Calu3 (cell line): ENCODE results near the gene MEMO1. TPM values are rescaled to one million over a fixed set of nuclear protein-coding genes. Genes with fewer than 3 reads are reported as not detected.
"Not testable (repeated sequence)": the region's sequence is repeated elsewhere in the genome, so short reads cannot be mapped to it uniquely, and the experiment has no call there.

Experiments
- BruUV-seq: library from RNA; stranded (reverse); fragments of 400-500 nt; replicated peaks from 2 replicates; lab custom pipeline; 2021; lab: Mats Ljungman, UMichigan
- CTCF ChIA-PET: fragments of 300-600 bp; sonication (Branson Sonifier 250); formaldehyde crosslinking; loops from one replicate; lab custom pipeline; 2022; ENCODE audit warnings: antibody characterized with exemption; lab: Charles Lee
- DNase-seq: peaks from one replicate; pipeline ENCODE4 v3.0.0; 2022
- H3K27ac Mint-ChIP-seq: one replicate; pipeline ENCODE4 v1.8.0; 2022; ENCODE audit warnings: mixed read lengths; ENCODE audit not compliant: unreplicated experiment
- H3K27me3 Mint-ChIP-seq: one replicate; pipeline ENCODE4 v1.8.0; 2022; ENCODE audit warnings: mixed read lengths; ENCODE audit not compliant: unreplicated experiment
- H3K36me3 Mint-ChIP-seq: one replicate; pipeline ENCODE4 v1.8.0; 2022; ENCODE audit warnings: mild to moderate bottlenecking, moderate library complexity, mixed read lengths; ENCODE audit not compliant: insufficient read depth, unreplicated experiment
- H3K4me1 Mint-ChIP-seq: one replicate; pipeline ENCODE4 v1.8.0; 2022; ENCODE audit warnings: mild to moderate bottlenecking, low read depth, mixed read lengths; ENCODE audit not compliant: unreplicated experiment
- H3K4me3 Mint-ChIP-seq: one replicate; pipeline ENCODE4 v1.8.0; 2022; ENCODE audit warnings: mild to moderate bottlenecking, low read depth, moderate library complexity, mixed read lengths; ENCODE audit not compliant: unreplicated experiment
- H3K9me3 Mint-ChIP-seq: one replicate; pipeline ENCODE4 v1.8.0; 2022; ENCODE audit warnings: low read depth, mixed read lengths; ENCODE audit not compliant: unreplicated experiment
- CTCF ChIP-seq: fragments of 200-600 bp; IDR thresholded peaks from one replicate; pipeline ENCODE4 v1.8.0; 2022; ENCODE audit warnings: antibody characterized with exemption; ENCODE audit not compliant: unreplicated experiment
- intact Hi-C: fragments of 100-400 bp; cut with micrococcal nuclease; formaldehyde crosslinking; loops from one replicate; pipeline ENCODE4 v1.10.0; 2022; ENCODE audit not compliant: unreplicated experiment
- total RNA-seq: library from RNA; stranded (reverse); gene quantifications from 2 replicates; pipeline ENCODE4 v1.2.3, GENCODE V29; 2022

Gene MEMO1
- total RNA-seq, 1 experiment from 2014 or later, result 53.9 TPM

GRCh38 chr2:31877008-31877407, 133.8 kb downstream of the MEMO1 start:
- H3K4me3 Mint-ChIP-seq, result no peak overlapping the region
- H3K9me3 Mint-ChIP-seq, result no peaks in the 10 kb centered on the region
- no peak overlapping the region for H3K27ac Mint-ChIP-seq
- CTCF ChIA-PET, result no interaction called here
- BruUV-seq, result no TSS peak
- no peaks in the 10 kb centered on the region for H3K27me3 Mint-ChIP-seq
- intact Hi-C loops, result no loop called here
- TF ChIP-seq CTCF, result no peak
- H3K36me3 Mint-ChIP-seq, result no peaks in the 10 kb centered on the region
- DNase-seq, result no peak
- peaks cover 13% of the 10 kb centered on the region for H3K4me1 Mint-ChIP-seq

GRCh38 chr2:31874071-31874470, 136.7 kb downstream of the MEMO1 start:
- CTCF ChIA-PET, result no interaction called here
- Mint-ChIP-seq H3K4me3 (no peak overlapping the region), H3K27me3 (no peaks in the 10 kb centered on the region), H3K36me3 (no peaks in the 10 kb centered on the region), H3K27ac (no peak overlapping the region), H3K9me3 (no peaks in the 10 kb centered on the region), H3K4me1 (peaks cover 13% of the 10 kb centered on the region)
- intact Hi-C loops, result no loop called here
- no peak for DNase-seq
- TF ChIP-seq CTCF, result no peak
- no TSS peak for BruUV-seq

- no peaks in the 10 kb centered on the region for H3K9me3 Mint-ChIP-seq
- TF ChIP-seq CTCF, result no peak
- H3K27me3 Mint-ChIP-seq, result no peaks in the 10 kb centered on the region
- no peaks in the 10 kb centered on the region for H3K4me1 Mint-ChIP-seq
- BruUV-seq, result no TSS peak
- no peaks in the 10 kb centered on the region for H3K36me3 Mint-ChIP-seq
- H3K27ac Mint-ChIP-seq, result no peak overlapping the region
- no peak for DNase-seq
- intact Hi-C loops, result no loop called here
- H3K4me3 Mint-ChIP-seq, result no peak overlapping the region
- CTCF ChIA-PET, result no interaction called here
Measured at GRCh38 chr2:31865215-31865614, 145.6 kb downstream of the MEMO1 start.

GRCh38 chr2:31863867-31864266, 146.9 kb downstream of the MEMO1 start:
- no peaks in the 10 kb centered on the region for H3K9me3 Mint-ChIP-seq
- H3K27ac Mint-ChIP-seq, result no peak overlapping the region
- intact Hi-C loops, result no loop called here
- no peak overlapping the region for H3K4me3 Mint-ChIP-seq
- H3K4me1 Mint-ChIP-seq, result no peaks in the 10 kb centered on the region
- CTCF ChIA-PET, result interaction anchor here (0.7 kb wide), 1 partner anchor 32 kb away, joined by 3 read pairs; no protein-coding TSS in a partner anchor
- BruUV-seq, result no TSS peak
- H3K27me3 Mint-ChIP-seq, result no peaks in the 10 kb centered on the region
- TF ChIP-seq CTCF, result no peak
- no peak for DNase-seq
- H3K36me3 Mint-ChIP-seq, result no peaks in the 10 kb centered on the region

- H3K27ac Mint-ChIP-seq, H3K4me1 Mint-ChIP-seq, H3K36me3 Mint-ChIP-seq, H3K4me3 Mint-ChIP-seq, intact Hi-C loops, H3K27me3 Mint-ChIP-seq, DNase-seq, H3K9me3 Mint-ChIP-seq, BruUV-seq: not testable (repeated sequence)
- CTCF ChIA-PET, result interaction anchor here (0.7 kb wide), 1 partner anchor 33 kb away, joined by 3 read pairs; no protein-coding TSS in a partner anchor
Measured at GRCh38 chr2:31863015-31863656, 147.7 kb downstream of the MEMO1 start.
